OCI-LY3 (cell line): ENCODE results near the gene MYL3.

ENCODE experiments used
- CTCF ChIP-seq: fragments of 200-600, 300-600 bp; sonication (generic); IDR thresholded peaks from 2 replicates; pipeline ENCODE4 v1.5.1; 2014; ENCODE audit warnings: antibody characterized with exemption, low read length, low read depth
- EZH2phosphoT487 ChIP-seq: fragments of 200-600 bp; shearing (Covaris generic); IDR thresholded peaks from 2 replicates; pipeline ENCODE4 v1.6.1; 2018; ENCODE audit warnings: antibody characterized with exemption, mixed run types, low read depth

GRCh38 chr3:46840491-46840890 lies 22.8 kb downstream of the MYL3 start:
- TF ChIP-seq CTCF (no peak), EZH2phosphoT487 (no peak)
